Epithelial cell of proximal tubule (primary cell): ENCODE data around the gene AFAP1L2. TPM values are rescaled to one million over a fixed set of nuclear protein-coding genes. Genes with fewer than 3 reads are reported as not detected.
"Not testable (repeated sequence)": the region's sequence is repeated elsewhere in the genome, so short reads cannot be mapped to it uniquely, and the experiment has no call there.

ENCODE experiments used
- DNase-seq: peaks from one replicate; pipeline ENCODE4 v3.0.0-alpha.2; 2011; ENCODE audit warnings: low read depth
- H3K4me3 ChIP-seq: 2 replicates; pipeline ENCODE4 v1.5.1; 2011; ENCODE audit warnings: low read depth, mild to moderate bottlenecking, low read length
- CTCF ChIP-seq: conservative IDR thresholded peaks from 2 replicates; pipeline ENCODE4 v1.5.1; 2012; ENCODE audit warnings: low read depth, mild to moderate bottlenecking, low read length
- total RNA-seq: library from RNA; depleted of rRNA; stranded (reverse); fragments of >200 nt; gene quantifications from 2 replicates; pipeline ENCODE4 v1.2.3, GENCODE V29; 2015

Gene AFAP1L2
- total RNA-seq, 1 donor from 2014 or later = 14.2 TPM

DNA sequence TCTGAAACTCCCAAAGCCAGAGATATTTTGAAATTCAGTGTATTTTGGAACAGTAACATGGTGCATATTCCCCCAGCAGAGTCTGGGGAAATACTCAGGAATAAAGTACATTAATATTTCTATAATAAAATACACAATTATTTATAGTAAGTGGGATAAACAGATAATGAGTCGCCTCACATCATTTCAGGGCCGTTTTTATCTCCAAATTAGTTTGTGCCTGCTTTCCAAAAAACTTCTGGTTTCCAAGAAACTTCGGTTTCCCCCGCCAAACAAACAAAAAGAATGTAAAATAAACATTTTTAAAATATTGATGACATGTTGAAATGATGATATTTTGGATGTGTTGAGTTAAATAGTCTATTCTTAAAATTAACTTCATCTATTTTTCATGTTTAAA, 48.2 kb downstream of the AFAP1L2 start:
- TF ChIP-seq CTCF = no peak
- H3K4me3 ChIP-seq = no peak overlapping the region
- DNase-seq = no peak

DNA sequence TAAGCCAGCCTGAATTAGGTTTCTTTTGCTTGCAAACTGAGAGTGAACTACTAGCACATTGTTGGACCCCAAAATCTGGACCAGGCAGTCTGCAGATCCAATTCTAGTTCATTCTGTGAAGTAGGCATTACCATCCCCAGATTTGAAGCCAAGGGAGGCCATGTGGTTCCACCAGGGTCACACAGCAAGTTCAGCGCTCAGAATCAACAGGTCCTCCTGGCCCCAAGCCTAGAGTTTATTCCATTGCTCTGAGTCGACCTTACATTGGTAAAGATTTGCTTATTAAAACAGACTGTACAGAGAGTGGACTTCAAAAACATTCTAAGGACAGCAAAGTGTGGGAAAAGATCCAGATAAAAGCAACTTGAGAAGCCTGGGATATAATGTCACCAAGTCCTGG, 50.9 kb downstream of the AFAP1L2 start:
- no peak for TF ChIP-seq CTCF
- H3K4me3 ChIP-seq = no peak overlapping the region
- no peak for DNase-seq

DNA sequence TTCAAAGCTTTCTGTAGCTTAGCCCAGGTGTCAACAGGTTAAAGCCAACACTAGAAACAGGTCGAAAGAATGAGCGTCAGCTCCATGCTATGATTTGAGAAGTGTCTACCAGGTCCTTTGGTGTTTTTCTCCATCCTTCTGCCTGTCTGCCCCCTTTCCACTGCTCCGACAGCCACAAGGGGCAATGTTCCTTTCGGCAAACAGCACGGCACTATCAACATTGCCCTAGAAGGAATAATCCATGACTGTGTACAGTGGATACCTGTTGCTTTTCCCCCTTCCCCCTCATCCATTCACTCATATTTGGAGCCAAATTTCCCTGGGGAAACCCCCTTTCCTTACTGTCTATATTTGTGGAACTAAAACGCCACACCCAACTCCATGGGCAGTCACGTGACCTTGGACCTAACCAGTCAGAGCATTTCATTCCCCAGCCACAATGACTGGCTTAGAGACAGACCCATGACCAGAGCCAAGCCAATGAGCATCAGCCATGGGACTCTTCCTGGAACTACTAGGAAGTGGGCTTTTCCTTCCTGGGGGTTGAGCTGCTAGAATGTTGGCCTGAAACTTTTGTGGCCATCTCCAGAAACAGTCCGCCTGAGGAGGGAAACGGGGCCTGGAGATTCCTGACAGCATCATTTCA, 51.5 kb downstream of the AFAP1L2 start:
- no peak for DNase-seq
- TF ChIP-seq CTCF = no peak
- no peak overlapping the region for H3K4me3 ChIP-seq

GRCh38 chr10:114350751-114351150, 53.6 kb downstream of the AFAP1L2 start:
- DNase-seq = no peak
- H3K4me3 ChIP-seq = no peak overlapping the region
- no peak for TF ChIP-seq CTCF

- no peak for DNase-seq
- TF ChIP-seq CTCF = no peak
- no peak overlapping the region for H3K4me3 ChIP-seq
These were observed 54.6 kb downstream of the AFAP1L2 start for GRCh38 chr10:114349522-114350215.

DNA sequence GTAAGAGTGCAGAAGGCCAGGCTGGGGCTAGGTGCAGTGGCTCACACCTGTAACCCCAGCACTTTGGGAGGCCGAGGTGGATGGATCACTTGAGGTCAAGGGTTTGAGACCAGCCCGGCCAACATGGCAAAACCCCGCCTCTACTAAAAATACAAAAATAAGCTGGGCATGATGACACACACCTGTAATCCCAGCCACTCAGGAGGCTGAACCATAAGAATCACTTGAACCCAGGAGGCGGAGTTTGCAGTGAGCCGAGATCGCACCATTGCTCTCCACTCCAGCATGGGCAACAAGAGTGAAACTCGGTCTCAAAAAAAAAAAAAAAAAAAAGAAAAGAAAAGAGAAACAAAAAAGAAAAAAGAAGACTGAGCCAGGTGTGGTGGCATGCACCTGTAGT, 55.2 kb downstream of the AFAP1L2 start:
- H3K4me3 ChIP-seq, DNase-seq: not testable (repeated sequence)

- no peak for DNase-seq
- no peak overlapping the region for H3K4me3 ChIP-seq
- no peak for TF ChIP-seq CTCF
These were observed 56.5 kb downstream of the AFAP1L2 start for GRCh38 chr10:114347791-114348190.
